ENCODE measurements around the gene AGMO. TPM values are rescaled to one million over a fixed set of nuclear protein-coding genes. Genes with fewer than 3 reads are reported as not detected.

The AGMO gene
- polyA plus RNA-seq, 1 donor (not counting 4 experiments of a cell fraction or from before 2014, with no cell fraction given): not detected

DNA sequence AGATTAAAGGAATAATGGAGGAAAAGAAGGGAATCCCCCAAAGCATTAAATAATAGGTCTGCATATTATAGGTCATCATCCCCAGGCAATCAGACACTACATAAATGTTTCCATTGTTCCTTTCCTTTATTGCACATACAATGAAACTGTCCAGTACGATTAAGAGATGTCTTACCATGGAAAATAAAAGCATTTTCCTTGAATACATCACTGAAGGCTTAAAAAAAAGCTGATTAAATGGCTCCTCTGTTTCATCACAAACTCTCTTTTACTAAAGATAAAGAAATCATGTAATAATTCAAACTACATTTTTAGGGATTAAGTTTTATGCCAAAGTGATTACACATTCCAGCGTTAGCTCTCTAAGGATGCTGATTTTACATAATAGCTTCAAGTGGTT lies 316.0 kb downstream of the AGMO start:
- Histone ChIP-seq H3K27ac (ENCODE audit: control insufficient read depth, insufficient read depth, low read length) (no peak overlapping the region), H3K79me2 (ENCODE audit: control insufficient read depth, insufficient read depth, low read length) (no peaks in the 10 kb centered on the region), H3K9ac (ENCODE audit: control insufficient read depth, extremely low read depth, insufficient read depth, low read length) (no peak overlapping the region), H3K36me3 (ENCODE audit: control insufficient read depth in 2 of 2, extremely low read depth in 1 of 2, insufficient read depth in 2 of 2, low read length in 2 of 2) (no peaks in the 10 kb centered on the region), H3K4me3 (ENCODE audit: control insufficient read depth in 2 of 3, extremely low read depth in 1 of 3, insufficient read depth in 2 of 3, low read depth in 1 of 3, low read length in 3 of 3) (no peak overlapping the region), H3K4me2 (ENCODE audit: control insufficient read depth, extremely low read depth, insufficient read depth, low read depth, low read length) (no peak overlapping the region), H3K27me3 (ENCODE audit: control insufficient read depth, extremely low read depth, insufficient read depth, low read length) (no peaks in the 10 kb centered on the region), H3K4me1 (ENCODE audit: control insufficient read depth, extremely low read depth, insufficient read depth, low read length) (no peaks in the 10 kb centered on the region), H3K9me3 (ENCODE audit: control insufficient read depth, low read depth, low read length) (no peaks in the 10 kb centered on the region), H3K9me1 (ENCODE audit: control insufficient read depth, extremely low read depth, insufficient read depth, low read length) (no peaks in the 10 kb centered on the region), H4K20me1 (ENCODE audit: control insufficient read depth, extremely low read depth, insufficient read depth, low read length) (no peaks in the 10 kb centered on the region), H2AFZ (ENCODE audit: control insufficient read depth, low read length) (no peak overlapping the region)
- no peak for FAIRE-seq
- dilution Hi-C loops (cut with MboI; ENCODE audit: extremely low pct_ligation_motif_present, low sequenced_read_pairs): no loop called here
- no peak for DNase-seq (ENCODE audit: low read depth, low spot score)
- no peak for TF ChIP-seq EZH2 (IDR thresholded peaks at IDR 0.05; ENCODE audit: low read length)
- TF ChIP-seq, protein P1, sequence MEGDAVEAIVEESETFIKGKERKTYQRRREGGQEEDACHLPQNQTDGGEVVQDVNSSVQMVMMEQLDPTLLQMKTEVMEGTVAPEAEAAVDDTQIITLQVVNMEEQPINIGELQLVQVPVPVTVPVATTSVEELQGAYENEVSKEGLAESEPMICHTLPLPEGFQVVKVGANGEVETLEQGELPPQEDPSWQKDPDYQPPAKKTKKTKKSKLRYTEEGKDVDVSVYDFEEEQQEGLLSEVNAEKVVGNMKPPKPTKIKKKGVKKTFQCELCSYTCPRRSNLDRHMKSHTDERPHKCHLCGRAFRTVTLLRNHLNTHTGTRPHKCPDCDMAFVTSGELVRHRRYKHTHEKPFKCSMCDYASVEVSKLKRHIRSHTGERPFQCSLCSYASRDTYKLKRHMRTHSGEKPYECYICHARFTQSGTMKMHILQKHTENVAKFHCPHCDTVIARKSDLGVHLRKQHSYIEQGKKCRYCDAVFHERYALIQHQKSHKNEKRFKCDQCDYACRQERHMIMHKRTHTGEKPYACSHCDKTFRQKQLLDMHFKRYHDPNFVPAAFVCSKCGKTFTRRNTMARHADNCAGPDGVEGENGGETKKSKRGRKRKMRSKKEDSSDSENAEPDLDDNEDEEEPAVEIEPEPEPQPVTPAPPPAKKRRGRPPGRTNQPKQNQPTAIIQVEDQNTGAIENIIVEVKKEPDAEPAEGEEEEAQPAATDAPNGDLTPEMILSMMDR (optimal IDR thresholded peaks at IDR 0.05 in 1 of 3, IDR thresholded peaks at IDR 0.05 in 1 of 3, conservative IDR thresholded peaks at IDR 0.05 in 1 of 3; ENCODE audit: extremely low read depth in 1 of 3, insufficient read depth in 2 of 3, low read length in 3 of 3): no peak

DNA sequence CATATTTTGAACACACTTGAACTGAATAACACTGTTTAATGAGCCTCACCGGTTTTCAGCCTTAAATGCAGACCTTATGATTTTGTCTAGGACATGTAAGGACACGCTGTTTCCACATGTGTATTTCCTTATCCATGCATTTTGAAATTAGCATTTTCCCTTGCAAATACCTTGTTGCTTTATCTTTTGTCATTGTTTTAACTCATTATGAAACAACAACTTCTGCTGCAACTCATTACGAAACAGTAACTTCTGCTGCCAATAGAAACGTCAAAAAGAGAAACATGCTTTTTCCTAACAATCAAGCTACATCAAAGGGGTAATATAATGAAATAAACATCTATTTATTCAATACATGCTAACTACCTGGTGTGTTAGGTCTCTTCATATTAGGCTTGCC lies 322.0 kb downstream of the AGMO start:
- no peak for TF ChIP-seq EZH2 (IDR thresholded peaks at IDR 0.05; ENCODE audit: low read length)
- TF ChIP-seq, protein P1 (optimal IDR thresholded peaks at IDR 0.05 in 1 of 3, IDR thresholded peaks at IDR 0.05 in 1 of 3, conservative IDR thresholded peaks at IDR 0.05 in 1 of 3; ENCODE audit: extremely low read depth in 1 of 3, insufficient read depth in 2 of 3, low read length in 3 of 3): no peak
- no peak overlapping the region for H3K9ac ChIP-seq (ENCODE audit: control insufficient read depth, extremely low read depth, insufficient read depth, low read length)
- no peak overlapping the region for H2AFZ ChIP-seq (ENCODE audit: control insufficient read depth, low read length)
- H3K27ac ChIP-seq (ENCODE audit: control insufficient read depth, insufficient read depth, low read length): no peak overlapping the region
- H4K20me1 ChIP-seq (ENCODE audit: control insufficient read depth, extremely low read depth, insufficient read depth, low read length): no peaks in the 10 kb centered on the region
- H3K36me3 ChIP-seq (ENCODE audit: control insufficient read depth in 2 of 2, extremely low read depth in 1 of 2, insufficient read depth in 2 of 2, low read length in 2 of 2): no peaks in the 10 kb centered on the region
- H3K9me1 ChIP-seq (ENCODE audit: control insufficient read depth, extremely low read depth, insufficient read depth, low read length): no peaks in the 10 kb centered on the region
- H3K27me3 ChIP-seq (ENCODE audit: control insufficient read depth, extremely low read depth, insufficient read depth, low read length): no peaks in the 10 kb centered on the region
- DNase-seq (ENCODE audit: low read depth, low spot score): no peak
- no peak overlapping the region for H3K4me3 ChIP-seq (ENCODE audit: control insufficient read depth in 2 of 3, extremely low read depth in 1 of 3, insufficient read depth in 2 of 3, low read depth in 1 of 3, low read length in 3 of 3)
- no peaks in the 10 kb centered on the region for H3K4me1 ChIP-seq (ENCODE audit: control insufficient read depth, extremely low read depth, insufficient read depth, low read length)
- no peaks in the 10 kb centered on the region for H3K79me2 ChIP-seq (ENCODE audit: control insufficient read depth, insufficient read depth, low read length)
- H3K9me3 ChIP-seq (ENCODE audit: control insufficient read depth, low read depth, low read length): no peaks in the 10 kb centered on the region
- dilution Hi-C loops (cut with MboI; ENCODE audit: extremely low pct_ligation_motif_present, low sequenced_read_pairs): no loop called here
- no peak for FAIRE-seq
- no peak overlapping the region for H3K4me2 ChIP-seq (ENCODE audit: control insufficient read depth, extremely low read depth, insufficient read depth, low read depth, low read length)

All from keratinocyte (primary cell).